Left ventricle myocardium inferior (tissue), 1 donor: Measurements from ENCODE around the gene LMLN. TPM values are rescaled to one million over a fixed set of nuclear protein-coding genes. Genes with fewer than 3 reads are reported as not detected.

Source experiments
- DNase-seq: peaks from one replicate; pipeline ENCODE4 v3.0.0-alpha.2; 2020
- H3K27ac ChIP-seq: fragments of 200-600 bp; replicated peaks from 2 replicates; pipeline ENCODE4 v1.8.0; 2021
- H3K27me3 ChIP-seq: fragments of 200-600 bp; 2 replicates; pipeline ENCODE4 v1.8.0; 2021; ENCODE audit warnings: low read depth
- H3K36me3 ChIP-seq: fragments of 200-600 bp; 2 replicates; pipeline ENCODE4 v1.8.0; 2021
- H3K4me1 ChIP-seq: fragments of 200-600 bp; 2 replicates; pipeline ENCODE4 v1.8.0; 2021
- H3K4me3 ChIP-seq: fragments of 200-600 bp; 2 replicates; pipeline ENCODE4 v1.8.0; 2021; ENCODE audit warnings: mild to moderate bottlenecking, moderate library complexity
- H3K9me3 ChIP-seq: fragments of 200-600 bp; replicated peaks from 2 replicates; pipeline ENCODE4 v1.8.0; 2021
- intact Hi-C: fragments of 100-400 bp; cut with micrococcal nuclease; formaldehyde crosslinking; loops from one replicate; pipeline ENCODE4 v1.11.0; 2022
- total RNA-seq: library from RNA; stranded (reverse); fragmentation: NEBNext Ultra II Directional; extraction: Animal tissue kit (Norgen Biotek cat#: 25700); gene quantifications from one replicate; pipeline ENCODE4 v1.2.1, GENCODE V29; 2021
- TF ChIP-seq, protein P1 (sequence below): fragments of 200-600 bp; IDR thresholded peaks from 2 replicates; pipeline ENCODE4 v1.8.0; 2021; ENCODE audit warnings: antibody characterized with exemption, mild to moderate bottlenecking, borderline replicate concordance
- donor health status: DM: no; HTN: yes; CAD: no; lungs with severe emphysema.

The LMLN gene
- total RNA-seq, 1 donor from 2014 or later: 10.6 TPM

DNA sequence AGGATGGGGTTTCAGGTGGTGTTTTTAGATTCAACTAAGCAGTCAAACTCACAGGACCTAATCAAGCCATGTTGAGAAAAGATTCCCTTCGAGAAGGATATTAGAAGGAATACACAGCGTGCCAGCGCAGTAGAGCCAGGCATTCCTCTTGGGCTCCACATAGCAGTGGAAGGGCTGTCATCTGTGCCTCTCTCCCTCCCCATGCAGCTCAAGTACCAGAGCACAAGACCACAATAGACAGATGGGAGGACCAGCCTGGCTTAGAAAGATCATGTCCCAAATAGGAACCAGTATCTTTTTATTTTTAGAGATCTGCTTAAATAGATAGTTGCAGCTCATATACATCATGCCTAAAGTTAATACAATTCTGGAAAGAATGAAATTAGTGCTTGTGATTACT lies 37.9 kb downstream of the LMLN start:
- H3K36me3 ChIP-seq: peaks cover 31% of the 10 kb centered on the region
- DNase-seq: no peak
- no peak overlapping the region for H3K27ac ChIP-seq
- no peak overlapping the region for H3K4me3 ChIP-seq
- intact Hi-C loops: no loop called here
- no peaks in the 10 kb centered on the region for H3K9me3 ChIP-seq
- H3K27me3 ChIP-seq: no peaks in the 10 kb centered on the region
- TF ChIP-seq, protein P1, sequence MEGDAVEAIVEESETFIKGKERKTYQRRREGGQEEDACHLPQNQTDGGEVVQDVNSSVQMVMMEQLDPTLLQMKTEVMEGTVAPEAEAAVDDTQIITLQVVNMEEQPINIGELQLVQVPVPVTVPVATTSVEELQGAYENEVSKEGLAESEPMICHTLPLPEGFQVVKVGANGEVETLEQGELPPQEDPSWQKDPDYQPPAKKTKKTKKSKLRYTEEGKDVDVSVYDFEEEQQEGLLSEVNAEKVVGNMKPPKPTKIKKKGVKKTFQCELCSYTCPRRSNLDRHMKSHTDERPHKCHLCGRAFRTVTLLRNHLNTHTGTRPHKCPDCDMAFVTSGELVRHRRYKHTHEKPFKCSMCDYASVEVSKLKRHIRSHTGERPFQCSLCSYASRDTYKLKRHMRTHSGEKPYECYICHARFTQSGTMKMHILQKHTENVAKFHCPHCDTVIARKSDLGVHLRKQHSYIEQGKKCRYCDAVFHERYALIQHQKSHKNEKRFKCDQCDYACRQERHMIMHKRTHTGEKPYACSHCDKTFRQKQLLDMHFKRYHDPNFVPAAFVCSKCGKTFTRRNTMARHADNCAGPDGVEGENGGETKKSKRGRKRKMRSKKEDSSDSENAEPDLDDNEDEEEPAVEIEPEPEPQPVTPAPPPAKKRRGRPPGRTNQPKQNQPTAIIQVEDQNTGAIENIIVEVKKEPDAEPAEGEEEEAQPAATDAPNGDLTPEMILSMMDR: no peak
- H3K4me1 ChIP-seq: no peaks in the 10 kb centered on the region

DNA sequence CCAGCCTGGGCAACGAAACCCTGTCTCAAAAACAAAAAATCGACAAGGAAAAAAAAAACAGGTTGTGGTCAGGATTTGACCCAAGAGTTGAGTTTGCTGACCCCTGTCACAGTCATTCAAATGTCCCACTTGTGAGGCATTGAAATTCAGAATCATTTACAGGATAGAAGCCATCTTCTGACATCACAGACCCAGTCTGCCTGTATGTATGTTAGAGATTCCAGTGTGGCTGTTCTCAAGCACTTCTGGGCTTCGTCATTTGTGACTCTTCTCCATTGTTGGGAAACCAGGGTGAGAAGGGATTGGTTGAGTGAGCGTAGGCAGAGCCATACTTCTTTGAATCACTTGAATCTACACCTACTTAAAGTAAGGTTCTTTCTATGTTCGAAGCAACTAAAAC lies 57.1 kb downstream of the LMLN start:
- DNase-seq: no peak
- H3K27ac ChIP-seq: no peak overlapping the region
- intact Hi-C loops: no loop called here
- H3K4me1 ChIP-seq: no peaks in the 10 kb centered on the region
- H3K9me3 ChIP-seq: no peaks in the 10 kb centered on the region
- H3K4me3 ChIP-seq: no peak overlapping the region
- TF ChIP-seq, protein P1: no peak
- no peaks in the 10 kb centered on the region for H3K27me3 ChIP-seq
- peaks cover 18% of the 10 kb centered on the region for H3K36me3 ChIP-seq

DNA sequence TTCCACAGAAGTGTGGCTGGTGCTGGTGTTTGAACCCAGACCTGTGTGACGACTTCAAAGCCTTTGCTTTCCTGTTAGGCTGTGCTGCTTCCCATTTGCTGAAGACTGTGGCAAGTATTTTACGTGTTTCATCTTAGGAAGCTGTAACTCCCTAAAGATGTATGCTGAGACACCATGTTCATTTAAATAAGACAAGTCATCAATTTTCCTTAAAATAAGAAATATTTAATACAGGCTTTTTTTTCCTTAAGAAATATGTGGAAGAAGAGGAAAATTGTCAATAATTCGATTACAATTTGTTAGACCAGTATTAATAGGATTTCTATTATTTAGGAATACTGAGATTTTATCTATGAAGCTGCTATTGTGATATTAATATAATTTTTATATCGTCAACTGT lies 58.4 kb downstream of the LMLN start:
- H3K27ac ChIP-seq: no peak overlapping the region
- H3K4me3 ChIP-seq: no peak overlapping the region
- TF ChIP-seq, protein P1: no peak
- intact Hi-C loops: no loop called here
- H3K4me1 ChIP-seq: no peaks in the 10 kb centered on the region
- no peaks in the 10 kb centered on the region for H3K27me3 ChIP-seq
- H3K9me3 ChIP-seq: no peaks in the 10 kb centered on the region
- peaks cover 31% of the 10 kb centered on the region for H3K36me3 ChIP-seq
- DNase-seq: no peak

DNA sequence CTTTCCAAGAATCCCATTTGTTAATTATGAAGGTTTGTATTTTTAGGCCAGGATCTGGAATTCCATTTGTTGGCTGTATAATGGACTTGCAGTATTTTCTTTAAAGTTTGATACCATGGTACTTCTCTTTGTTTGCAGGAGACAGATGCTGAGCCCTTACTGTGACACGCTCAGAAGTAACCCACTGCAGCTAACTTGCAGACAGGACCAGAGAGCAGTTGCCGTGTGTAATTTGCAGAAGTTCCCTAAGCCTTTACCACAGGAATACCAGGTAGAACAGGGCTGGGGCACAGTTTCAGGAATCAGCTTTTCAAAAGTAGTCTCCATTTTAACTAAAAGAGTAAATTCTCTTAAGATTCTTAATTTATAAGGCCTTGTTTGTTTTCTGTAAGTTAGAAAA lies 59.1 kb downstream of the LMLN start:
- Histone ChIP-seq H3K27me3 (no peaks in the 10 kb centered on the region), H3K36me3 (peaks cover 34% of the 10 kb centered on the region), H3K9me3 (no peaks in the 10 kb centered on the region), H3K4me1 (no peaks in the 10 kb centered on the region), H3K27ac (no peak overlapping the region), H3K4me3 (no peak overlapping the region)
- TF ChIP-seq, protein P1: no peak
- DNase-seq: no peak
- intact Hi-C loops: no loop called here

DNA sequence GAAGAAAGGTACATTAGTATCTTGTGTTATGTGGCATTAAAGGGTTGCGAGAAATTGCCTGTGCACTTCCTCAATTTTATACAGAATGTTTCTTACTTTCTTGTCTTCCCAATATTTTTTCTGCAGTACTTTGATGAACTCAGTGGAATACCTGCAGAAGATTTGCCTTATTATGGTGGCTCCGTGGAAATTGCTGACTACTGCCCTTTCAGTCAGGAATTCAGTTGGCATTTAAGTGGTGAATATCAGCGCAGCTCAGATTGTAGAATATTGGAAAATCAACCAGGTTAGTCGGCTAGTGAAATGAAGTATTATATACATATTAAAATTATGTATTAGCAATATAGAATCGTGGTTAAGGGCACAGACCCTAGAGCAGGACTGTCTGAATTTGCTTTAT lies 61.3 kb downstream of the LMLN start:
- no peak overlapping the region for H3K27ac ChIP-seq
- no peak overlapping the region for H3K4me3 ChIP-seq
- no peaks in the 10 kb centered on the region for H3K9me3 ChIP-seq
- intact Hi-C loops: no loop called here
- no peaks in the 10 kb centered on the region for H3K27me3 ChIP-seq
- TF ChIP-seq, protein P1: no peak
- no peak for DNase-seq
- peaks cover 48% of the 10 kb centered on the region for H3K36me3 ChIP-seq
- no peaks in the 10 kb centered on the region for H3K4me1 ChIP-seq

DNA sequence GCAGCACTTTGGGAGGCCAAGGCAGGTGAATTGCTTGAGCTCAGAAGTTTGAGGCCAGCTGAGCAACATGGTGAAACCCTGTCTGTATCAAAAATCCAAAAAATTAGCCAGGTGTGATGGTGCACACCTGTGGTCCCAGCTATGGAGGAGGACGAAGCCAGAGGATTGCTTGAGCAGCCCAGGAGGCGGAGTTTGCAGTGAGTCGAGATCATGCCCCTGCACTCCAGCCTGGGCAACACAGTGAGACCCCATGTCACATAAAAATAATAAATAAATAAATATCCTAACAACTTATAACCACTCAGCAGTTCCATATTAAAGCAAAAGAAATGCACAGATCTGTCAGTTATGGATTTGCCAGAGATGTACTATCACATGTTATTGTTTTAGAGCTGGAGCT lies 62.6 kb downstream of the LMLN start:
- intact Hi-C loops: no loop called here
- H3K36me3 ChIP-seq: peaks cover 49% of the 10 kb centered on the region
- H3K27ac ChIP-seq: no peak overlapping the region
- TF ChIP-seq, protein P1: no peak
- no peak for DNase-seq
- no peak overlapping the region for H3K4me3 ChIP-seq
- H3K4me1 ChIP-seq: no peaks in the 10 kb centered on the region
- H3K9me3 ChIP-seq: no peaks in the 10 kb centered on the region
- no peaks in the 10 kb centered on the region for H3K27me3 ChIP-seq
